NCI-H748 treated with DMSO at 0.1 percent for 48 hours (cell line): Measurements from ENCODE around the gene KRTAP12-3.

Source experiments
- DNase-seq: peaks from one replicate; lab custom pipeline; 2025; lab: John Stamatoyannopoulos, UW

Gene KRTAP12-3

GRCh38 chr21:44702973-44703730 lies 45.4 kb downstream of the KRTAP12-3 start:
- DNase-seq = no peak

GRCh38 chr21:44703731-44704635 lies 46.3 kb downstream of the KRTAP12-3 start:
- DNase-seq = no peak

GRCh38 chr21:44704636-44705001 lies 46.9 kb downstream of the KRTAP12-3 start:
- DNase-seq = no peak

GRCh38 chr21:44706026-44706705 lies 48.4 kb downstream of the KRTAP12-3 start:
- no peak for DNase-seq

- no peak for DNase-seq
These were observed 49.2 kb downstream of the KRTAP12-3 start for GRCh38 chr21:44706706-44707581.
